AG09309 (cell line): ENCODE results near the gene MFAP4.
A peak's percentile ranks its signal among the peaks of the same experiment; 100 is the strongest.

Experiments used
- DNase-seq: peaks from one replicate; pipeline ENCODE4 v3.0.0-alpha.2; 2010; ENCODE audit warnings: low read depth
- H3K4me3 ChIP-seq: 2 replicates; pipeline ENCODE4 v1.5.1; 2011; ENCODE audit warnings: mild to moderate bottlenecking, low read depth, low read length, moderate library complexity; ENCODE audit not compliant: control insufficient read depth
- CTCF ChIP-seq: IDR thresholded peaks from 2 replicates; pipeline ENCODE4 v1.5.1; 2011; ENCODE audit warnings: mild to moderate bottlenecking, low read depth, low read length, inconsistent platforms; ENCODE audit not compliant: insufficient read depth, control insufficient read depth; ENCODE audit errors: missing control alignments

The MFAP4 gene

GRCh38 chr17:19397556-19398041 is 10.6 kb upstream of the MFAP4 start:
- DNase-seq: no peak
- H3K4me3 ChIP-seq: no peak overlapping the region
- TF ChIP-seq CTCF: no peak

- no peak for TF ChIP-seq CTCF
- H3K4me3 ChIP-seq: no peak overlapping the region
- DNase-seq: no peak
Measured at GRCh38 chr17:19392303-19392702, 5.3 kb upstream of the MFAP4 start.

GRCh38 chr17:19391432-19391831 is 4.4 kb upstream of the MFAP4 start:
- TF ChIP-seq CTCF: no peak
- DNase-seq: no peak
- no peak overlapping the region for H3K4me3 ChIP-seq

GRCh38 chr17:19390951-19391350 is 4.0 kb upstream of the MFAP4 start:
- no peak overlapping the region for H3K4me3 ChIP-seq
- no peak for DNase-seq
- TF ChIP-seq CTCF: no peak

GRCh38 chr17:19388791-19389785 is 2.1 kb upstream of the MFAP4 start:
- no peak for TF ChIP-seq CTCF
- no peak overlapping the region for H3K4me3 ChIP-seq
- DNase-seq: no peak

- TF ChIP-seq CTCF: no peak
- H3K4me3 ChIP-seq: no peak overlapping the region
- DNase-seq: peak; percentile 40
Measured at GRCh38 chr17:19387921-19388521, 1.0 kb upstream of the MFAP4 start.
